Activated naive CD4-positive, alpha-beta T cell treated with anti-CD3 and anti-CD28 coated beads, Interleukin-2, amount 10 ng/mL, durations not matched to agents 7 days and 5 days (primary cell): ENCODE data around the gene RNGTT.

Experiments
- CTCF ChIA-PET: fragments of 350-600 bp; sonication (Branson Sonifier 250); formaldehyde crosslinking; loops from one replicate; lab custom pipeline; 2021; ENCODE audit warnings: antibody characterized with exemption; lab: Charles Lee
- DNase-seq: peaks from one replicate; pipeline ENCODE4 v3.0.0-alpha.2; 2020
- H3K27ac Mint-ChIP-seq: one replicate; pipeline ENCODE4 v1.8.0; 2021; ENCODE audit warnings: mild to moderate bottlenecking, moderate library complexity, mixed read lengths
- H3K27me3 Mint-ChIP-seq: one replicate; pipeline ENCODE4 v1.8.0; 2021; ENCODE audit warnings: mild to moderate bottlenecking, mixed read lengths
- H3K36me3 Mint-ChIP-seq: one replicate; pipeline ENCODE4 v1.8.0; 2021; ENCODE audit warnings: mixed read lengths
- H3K4me1 Mint-ChIP-seq: one replicate; pipeline ENCODE4 v1.8.0; 2021; ENCODE audit warnings: mixed read lengths
- H3K4me3 Mint-ChIP-seq: one replicate; pipeline ENCODE4 v1.8.0; 2021; ENCODE audit warnings: mild to moderate bottlenecking, moderate library complexity, mixed read lengths
- H3K9me3 Mint-ChIP-seq: one replicate; pipeline ENCODE4 v1.8.0; 2021; ENCODE audit warnings: mixed read lengths

Gene RNGTT

GRCh38 chr6:88629838-88630494, 333.5 kb downstream of the RNGTT start:
- no peaks in the 10 kb centered on the region for H3K27me3 Mint-ChIP-seq
- CTCF ChIA-PET: interaction anchor here (0.6 to 0.7 kb wide), 2 partner anchors 415 to 1405 kb away, joined by 3 to 5 read pairs; no protein-coding TSS in a partner anchor
- no peaks in the 10 kb centered on the region for H3K9me3 Mint-ChIP-seq
- no peak overlapping the region for H3K4me3 Mint-ChIP-seq
- no peak for DNase-seq
- no peaks in the 10 kb centered on the region for H3K36me3 Mint-ChIP-seq
- no peaks in the 10 kb centered on the region for H3K4me1 Mint-ChIP-seq
- H3K27ac Mint-ChIP-seq: no peak overlapping the region

- no peaks in the 10 kb centered on the region for H3K36me3 Mint-ChIP-seq
- no peak for DNase-seq
- no peaks in the 10 kb centered on the region for H3K27me3 Mint-ChIP-seq
- H3K27ac Mint-ChIP-seq: no peak overlapping the region
- no peaks in the 10 kb centered on the region for H3K4me1 Mint-ChIP-seq
- H3K9me3 Mint-ChIP-seq: no peaks in the 10 kb centered on the region
- H3K4me3 Mint-ChIP-seq: no peak overlapping the region
- CTCF ChIA-PET: no interaction called here
These were observed 337.0 kb downstream of the RNGTT start for GRCh38 chr6:88626460-88626859.

GRCh38 chr6:88623531-88623930, 339.9 kb downstream of the RNGTT start:
- Mint-ChIP-seq H3K4me3 (no peak overlapping the region), H3K4me1 (no peaks in the 10 kb centered on the region), H3K27me3 (no peaks in the 10 kb centered on the region), H3K36me3 (no peaks in the 10 kb centered on the region), H3K27ac (no peak overlapping the region), H3K9me3 (no peaks in the 10 kb centered on the region)
- CTCF ChIA-PET: no interaction called here
- DNase-seq: no peak

- Mint-ChIP-seq H3K27me3 (no peaks in the 10 kb centered on the region), H3K4me3 (no peak overlapping the region), H3K36me3 (no peaks in the 10 kb centered on the region)
These were observed 343.5 kb downstream of the RNGTT start for GRCh38 chr6:88619951-88620350.

GRCh38 chr6:88616380-88616779, 347.0 kb downstream of the RNGTT start:
- Mint-ChIP-seq H3K4me1 (no peaks in the 10 kb centered on the region), H3K27me3 (no peaks in the 10 kb centered on the region), H3K27ac (no peak overlapping the region), H3K9me3 (no peaks in the 10 kb centered on the region), H3K4me3 (no peak overlapping the region), H3K36me3 (peaks cover 15% of the 10 kb centered on the region)
- DNase-seq: no peak
- CTCF ChIA-PET: no interaction called here

More at GRCh38 chr6:88619951-88620350, 343.5 kb downstream of the RNGTT start:
- Mint-ChIP-seq H3K27ac (no peak overlapping the region), H3K9me3 (no peaks in the 10 kb centered on the region), H3K4me1 (no peaks in the 10 kb centered on the region)
- no peak for DNase-seq
- CTCF ChIA-PET: no interaction called here

GRCh38 chr6:88614316-88614877, 349.0 kb downstream of the RNGTT start:
- Mint-ChIP-seq H3K27me3 (no peaks in the 10 kb centered on the region), H3K4me1 (no peaks in the 10 kb centered on the region), H3K27ac (no peak overlapping the region), H3K9me3 (no peaks in the 10 kb centered on the region), H3K36me3 (peaks cover 21% of the 10 kb centered on the region), H3K4me3 (no peak overlapping the region)
- CTCF ChIA-PET: no interaction called here
- DNase-seq: no peak

- no peak for DNase-seq
- H3K9me3 Mint-ChIP-seq: peaks cover 2% of the 10 kb centered on the region
- H3K27me3 Mint-ChIP-seq: no peaks in the 10 kb centered on the region
- no peak overlapping the region for H3K27ac Mint-ChIP-seq
- H3K4me3 Mint-ChIP-seq: no peak overlapping the region
- H3K4me1 Mint-ChIP-seq: no peaks in the 10 kb centered on the region
- CTCF ChIA-PET: no interaction called here
- H3K36me3 Mint-ChIP-seq: peaks cover 21% of the 10 kb centered on the region
These were observed 350.8 kb downstream of the RNGTT start for GRCh38 chr6:88612631-88613030.

- no peaks in the 10 kb centered on the region for H3K4me1 Mint-ChIP-seq
- CTCF ChIA-PET: no interaction called here
- H3K27me3 Mint-ChIP-seq: no peaks in the 10 kb centered on the region
- no peak overlapping the region for H3K27ac Mint-ChIP-seq
- H3K9me3 Mint-ChIP-seq: peaks cover 2% of the 10 kb centered on the region
- peaks cover 21% of the 10 kb centered on the region for H3K36me3 Mint-ChIP-seq
- DNase-seq: no peak
- no peak overlapping the region for H3K4me3 Mint-ChIP-seq
These were observed 351.7 kb downstream of the RNGTT start for GRCh38 chr6:88611721-88612120.

- H3K27me3 Mint-ChIP-seq: no peaks in the 10 kb centered on the region
- CTCF ChIA-PET: no interaction called here
- DNase-seq: no peak
- peaks cover 21% of the 10 kb centered on the region for H3K36me3 Mint-ChIP-seq
- H3K4me3 Mint-ChIP-seq: no peak overlapping the region
- H3K9me3 Mint-ChIP-seq: peaks cover 2% of the 10 kb centered on the region
- no peak overlapping the region for H3K27ac Mint-ChIP-seq
- H3K4me1 Mint-ChIP-seq: no peaks in the 10 kb centered on the region
These were observed 353.4 kb downstream of the RNGTT start for GRCh38 chr6:88609983-88610382.

GRCh38 chr6:88605271-88605670, 358.1 kb downstream of the RNGTT start:
- H3K27me3 Mint-ChIP-seq: no peaks in the 10 kb centered on the region
- H3K9me3 Mint-ChIP-seq: peaks cover 2% of the 10 kb centered on the region
- no peak overlapping the region for H3K27ac Mint-ChIP-seq
- H3K4me3 Mint-ChIP-seq: no peak overlapping the region
- CTCF ChIA-PET: no interaction called here
- no peaks in the 10 kb centered on the region for H3K4me1 Mint-ChIP-seq
- no peak for DNase-seq
- H3K36me3 Mint-ChIP-seq: no peaks in the 10 kb centered on the region

GRCh38 chr6:88599571-88599970, 363.8 kb downstream of the RNGTT start:
- Mint-ChIP-seq H3K36me3 (no peaks in the 10 kb centered on the region), H3K9me3 (no peaks in the 10 kb centered on the region), H3K27ac (no peak overlapping the region), H3K4me1 (no peaks in the 10 kb centered on the region), H3K27me3 (no peaks in the 10 kb centered on the region), H3K4me3 (no peak overlapping the region)
- no peak for DNase-seq
- CTCF ChIA-PET: no interaction called here

- H3K36me3 Mint-ChIP-seq: no peaks in the 10 kb centered on the region
- H3K4me1 Mint-ChIP-seq: no peaks in the 10 kb centered on the region
- peaks cover 4% of the 10 kb centered on the region for H3K27me3 Mint-ChIP-seq
- CTCF ChIA-PET: no interaction called here
- H3K27ac Mint-ChIP-seq: no peak overlapping the region
- peaks cover 9% of the 10 kb centered on the region for H3K9me3 Mint-ChIP-seq
- H3K4me3 Mint-ChIP-seq: no peak overlapping the region
- no peak for DNase-seq
These were observed 366.6 kb downstream of the RNGTT start for GRCh38 chr6:88596801-88597200.

GRCh38 chr6:88588938-88589337, 374.5 kb downstream of the RNGTT start:
- H3K9me3 Mint-ChIP-seq: peaks cover 9% of the 10 kb centered on the region
- H3K4me3 Mint-ChIP-seq: no peak overlapping the region
- no peak for DNase-seq
- H3K27ac Mint-ChIP-seq: no peak overlapping the region
- peaks cover 13% of the 10 kb centered on the region for H3K27me3 Mint-ChIP-seq
- H3K4me1 Mint-ChIP-seq: no peaks in the 10 kb centered on the region
- no peaks in the 10 kb centered on the region for H3K36me3 Mint-ChIP-seq
- CTCF ChIA-PET: no interaction called here

GRCh38 chr6:88587150-88587520, 376.3 kb downstream of the RNGTT start:
- H3K27ac Mint-ChIP-seq: no peak overlapping the region
- H3K27me3 Mint-ChIP-seq: peaks cover 12% of the 10 kb centered on the region
- H3K9me3 Mint-ChIP-seq: peaks cover 5% of the 10 kb centered on the region
- DNase-seq: no peak
- CTCF ChIA-PET: no interaction called here
- H3K4me3 Mint-ChIP-seq: no peak overlapping the region
- H3K36me3 Mint-ChIP-seq: no peaks in the 10 kb centered on the region
- H3K4me1 Mint-ChIP-seq: no peaks in the 10 kb centered on the region

GRCh38 chr6:88586371-88587149, 376.9 kb downstream of the RNGTT start:
- H3K4me1 Mint-ChIP-seq: no peaks in the 10 kb centered on the region
- CTCF ChIA-PET: no interaction called here

More at GRCh38 chr6:88586371-88587149, 376.9 kb downstream of the RNGTT start:
- Mint-ChIP-seq H3K36me3 (no peaks in the 10 kb centered on the region), H3K9me3 (peaks cover 3% of the 10 kb centered on the region), H3K27ac (no peak overlapping the region), H3K27me3 (peaks cover 6% of the 10 kb centered on the region), H3K4me3 (no peak overlapping the region)
- DNase-seq: no peak
